A549 (cell line): ENCODE measurements around the gene RSPH10B.
"Not testable (repeated sequence)": the region's sequence is repeated elsewhere in the genome, so short reads cannot be mapped to it uniquely, and the experiment has no call there.

Experiments used
- CBX2 ChIP-seq: fragments of 200-600 bp; sonication (generic); IDR thresholded peaks from 2 replicates; pipeline ENCODE4 v1.6.1; 2016; ENCODE audit warnings: low read depth, mild to moderate bottlenecking, borderline replicate concordance
- CTCF ChIP-seq: fragments of >200 bp; sonication (Bioruptor Twin); formaldehyde crosslinking; IDR thresholded peaks from 3 replicates; pipeline ENCODE4 v1.5.1; 2016
- NFE2L2 ChIP-seq: fragments of 150-350 bp; conservative IDR thresholded peaks from 2 replicates; pipeline ENCODE4 v1.6.1; 2014; ENCODE audit warnings: low read length
- PHF8 ChIP-seq: fragments of 200-600 bp; sonication (generic); IDR thresholded peaks from 2 replicates; pipeline ENCODE4 v1.6.1; 2016; ENCODE audit warnings: low read depth, mild to moderate bottlenecking, antibody characterized with exemption, moderate library complexity, borderline replicate concordance
- SREBF2 ChIP-seq: fragments of 450-650 bp; IDR thresholded peaks from 2 replicates; pipeline ENCODE4 v1.6.1; 2014; ENCODE audit warnings: mild to moderate bottlenecking, moderate library complexity

- TF ChIP-seq NFE2L2, CTCF, SREBF2, PHF8, CBX2: not testable (repeated sequence)
These were observed 80.2 kb downstream of the RSPH10B start for GRCh38 chr7:5890244-5890643.
